ENCODE measurements around the gene BTRC.
"Not testable (repeated sequence)": the region's sequence is repeated elsewhere in the genome, so short reads cannot be mapped to it uniquely, and the experiment has no call there.

Gene BTRC

DNA sequence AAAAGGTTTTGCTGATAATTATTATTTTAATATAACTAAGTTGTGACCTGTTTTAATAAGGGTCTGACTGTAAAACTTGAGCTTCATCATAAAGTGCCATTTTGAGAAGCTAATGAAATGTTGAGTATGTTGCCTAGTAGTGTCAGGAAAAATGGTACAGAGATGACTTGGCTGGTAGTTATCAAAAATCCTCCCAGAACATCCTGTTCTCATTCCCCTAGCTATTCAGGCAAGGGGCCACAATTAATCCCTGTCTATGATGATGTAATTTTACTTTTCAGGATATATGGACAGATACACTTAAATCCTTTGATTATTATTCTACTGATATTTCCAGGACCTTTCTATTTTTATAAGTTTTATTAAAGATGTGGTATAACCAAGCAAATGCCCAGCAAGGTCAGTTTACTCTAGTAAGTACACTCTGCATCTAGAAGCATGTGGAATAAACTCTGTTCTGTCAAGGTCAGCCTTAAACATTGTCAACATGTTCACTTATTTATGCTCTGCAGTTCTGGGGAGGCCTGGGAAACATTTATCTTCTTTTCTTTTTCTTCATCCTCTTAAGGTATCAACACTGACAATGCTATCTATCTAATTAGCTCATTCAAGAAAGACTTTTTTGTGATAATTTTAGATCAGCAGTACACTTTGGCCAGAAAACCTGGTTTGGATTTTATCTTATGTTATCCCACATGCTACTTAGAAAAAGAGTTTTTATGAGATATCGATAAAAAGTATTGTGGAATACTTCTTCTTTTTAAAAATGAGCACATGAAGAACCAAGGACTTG is 32.1 kb downstream of the BTRC start:
- in situ Hi-C loops (cut with MboI; ENCODE audit: low sequenced_read_pairs) = no loop called here

DNA sequence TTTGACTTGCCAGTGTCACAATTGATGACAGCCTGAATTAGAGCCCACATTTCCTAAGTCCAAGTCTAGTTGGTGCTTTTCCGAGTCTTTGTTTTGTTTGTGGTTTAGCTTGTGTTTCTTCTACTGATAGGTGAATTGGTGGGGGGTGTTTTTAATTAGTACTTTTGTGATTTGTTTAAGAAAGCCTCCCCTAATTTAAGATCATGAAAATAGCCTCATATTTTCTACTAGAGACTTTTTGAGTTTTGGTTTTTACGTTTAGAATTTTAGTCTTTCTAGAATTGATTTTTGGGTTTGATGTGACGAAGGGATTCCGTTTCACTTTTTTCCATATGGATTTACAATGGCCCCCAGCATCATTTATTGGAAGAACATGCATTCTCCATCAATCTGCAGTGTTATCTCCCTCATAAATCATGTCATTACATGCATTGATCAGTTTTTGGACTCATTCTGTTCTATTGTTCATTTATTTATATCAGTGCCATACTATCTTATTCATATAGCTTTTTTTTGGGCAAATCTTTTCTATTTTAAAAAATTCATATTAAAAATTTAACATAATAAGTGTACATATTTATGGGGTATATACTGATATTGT is 32.8 kb downstream of the BTRC start:
- in situ Hi-C loops (cut with MboI; ENCODE audit: low sequenced_read_pairs) = no loop called here

DNA sequence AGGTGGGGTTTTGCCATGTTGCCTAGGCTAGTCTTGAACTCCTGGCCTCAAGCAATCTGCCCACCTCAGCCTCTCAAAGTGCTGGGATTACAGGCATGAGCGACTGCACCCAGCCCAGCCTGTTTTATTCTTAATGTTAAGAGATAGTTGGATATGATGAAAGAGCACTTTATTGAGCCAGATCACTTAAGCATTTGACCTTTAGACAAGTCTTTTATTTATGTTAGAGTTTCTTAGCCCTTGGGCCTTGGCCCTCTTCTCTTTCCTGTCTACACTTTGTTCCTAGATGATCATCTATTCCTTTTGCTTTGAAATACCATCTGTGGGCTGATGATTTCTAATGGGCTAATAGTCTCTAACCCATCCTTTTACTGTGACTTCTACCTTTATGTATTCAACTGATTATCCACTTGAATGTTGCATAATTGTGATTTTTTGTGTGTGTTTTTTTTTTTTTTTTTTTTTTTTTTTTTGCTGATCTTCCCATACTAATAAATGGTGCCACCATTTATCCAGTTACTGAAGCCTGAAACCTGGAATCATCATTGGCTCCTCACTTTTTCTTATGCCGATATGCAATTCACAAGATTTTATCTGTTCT is 34.8 kb downstream of the BTRC start:
- in situ Hi-C loops (cut with MboI; ENCODE audit: low sequenced_read_pairs) = no loop called here

DNA sequence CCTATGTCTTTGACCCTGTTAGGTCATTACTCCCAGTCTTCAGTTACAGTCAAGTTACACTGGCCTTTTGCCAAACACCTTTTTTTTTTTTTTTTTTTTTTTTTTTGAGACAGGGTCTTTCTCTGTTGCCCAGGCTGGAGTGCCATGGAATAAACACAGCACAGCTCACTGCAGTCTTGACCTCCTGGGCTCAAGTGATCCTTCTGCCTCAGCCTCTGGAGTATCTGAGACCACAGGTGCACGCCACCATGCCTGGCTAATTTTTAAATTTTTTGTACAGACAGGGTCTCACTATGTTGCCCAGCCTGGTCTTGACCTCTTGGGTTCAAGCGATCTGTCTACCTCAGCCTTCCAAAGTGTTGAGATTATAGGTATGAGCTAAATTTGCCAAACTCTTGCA is 35.6 kb downstream of the BTRC start:
- in situ Hi-C loops (cut with MboI; ENCODE audit: low sequenced_read_pairs) = not testable (repeated sequence)

DNA sequence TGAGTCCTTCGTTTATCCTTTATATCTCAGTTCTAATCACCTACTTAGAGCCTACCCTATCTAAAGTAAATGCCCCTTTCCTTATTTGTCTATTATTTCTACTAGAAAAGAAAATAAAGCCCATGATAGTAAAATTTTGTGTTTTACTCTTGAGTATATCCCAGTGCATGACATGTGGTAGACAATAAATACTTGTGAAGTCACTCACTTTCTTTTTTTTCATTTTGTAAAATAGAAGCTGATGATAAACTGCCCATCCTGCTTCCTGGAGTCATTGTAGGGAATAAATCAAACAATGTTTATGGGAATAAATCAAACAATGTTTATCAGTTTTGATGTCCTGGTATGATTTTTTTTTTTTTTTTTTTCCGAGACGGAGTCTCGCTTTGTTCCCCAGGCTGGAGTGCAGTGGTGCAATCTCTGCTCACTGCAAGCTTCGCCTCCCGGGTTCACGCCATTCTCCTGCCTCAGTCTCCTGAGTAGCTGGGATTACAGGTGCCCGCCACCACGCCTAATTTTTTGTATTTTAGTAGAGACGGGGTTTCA is 36.1 kb downstream of the BTRC start:
- in situ Hi-C loops (cut with MboI; ENCODE audit: low sequenced_read_pairs) = no loop called here

DNA sequence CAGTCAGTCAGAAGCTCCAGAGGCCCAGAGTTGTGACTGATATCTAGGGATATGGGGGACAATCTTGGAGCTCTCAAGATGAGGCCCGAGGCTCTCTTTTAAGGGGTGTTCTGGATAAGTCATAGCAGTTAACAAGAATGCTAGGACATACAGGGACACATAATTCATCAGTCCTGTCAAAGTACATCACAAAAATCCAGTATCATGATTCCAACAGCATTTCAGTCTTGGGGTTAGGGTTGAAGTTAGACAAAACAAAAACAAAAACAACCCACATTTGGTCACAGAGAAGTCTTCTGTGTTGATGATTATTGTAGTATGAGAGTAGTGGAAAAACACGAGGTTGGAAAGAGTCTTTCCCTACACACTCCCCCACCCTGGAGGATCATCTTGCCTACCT is 39.4 kb downstream of the BTRC start:
- in situ Hi-C loops (cut with MboI; ENCODE audit: low sequenced_read_pairs) = no loop called here

DNA sequence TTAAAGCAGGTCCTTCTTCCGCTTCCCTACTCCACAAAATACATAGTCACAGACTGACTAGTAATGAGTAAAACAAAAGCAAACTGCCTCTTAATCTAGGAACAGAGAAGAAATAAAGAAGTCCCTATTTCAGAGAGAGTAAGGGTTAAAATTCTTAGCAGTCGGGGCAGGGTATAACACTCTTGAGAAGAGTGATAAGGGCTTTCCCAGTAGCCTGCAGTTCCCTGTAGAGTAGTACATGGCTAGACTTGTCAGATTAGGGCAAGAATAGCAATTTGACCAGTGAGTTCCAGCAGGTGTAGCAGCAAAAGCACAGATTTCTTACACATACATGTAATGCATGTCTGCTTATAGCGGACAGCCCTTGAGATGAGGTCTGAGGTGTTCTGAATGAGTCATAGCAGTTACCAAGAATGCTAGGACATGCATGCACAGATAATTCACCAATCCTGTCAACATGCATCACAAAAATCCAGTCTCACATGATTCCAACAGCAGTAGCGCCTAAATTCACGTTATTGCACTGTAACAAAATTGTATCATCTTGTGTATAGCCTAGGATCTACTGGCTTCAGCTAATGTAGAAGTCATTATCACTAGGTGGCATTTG is 40.7 kb downstream of the BTRC start:
- in situ Hi-C loops (cut with MboI; ENCODE audit: low sequenced_read_pairs) = no loop called here

DNA sequence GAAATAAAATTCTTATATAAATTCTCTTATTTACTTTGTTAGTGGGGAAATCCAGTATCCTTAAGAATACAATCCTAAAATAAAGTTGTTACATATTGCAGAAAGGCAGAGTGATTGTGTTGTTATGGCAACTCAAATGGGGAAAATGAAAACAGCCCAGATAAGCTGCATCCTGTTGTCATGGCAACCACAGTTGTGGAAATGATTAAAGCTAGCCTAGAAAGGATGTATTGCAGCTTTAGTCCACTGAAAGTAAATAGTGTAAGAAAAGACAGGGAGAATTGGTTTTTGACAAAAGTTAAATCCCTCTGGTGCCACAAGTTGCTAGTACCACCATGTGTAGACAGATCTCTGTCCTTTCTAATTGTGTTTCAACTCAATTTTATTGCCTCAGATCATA is 43.2 kb downstream of the BTRC start:
- in situ Hi-C loops (cut with MboI; ENCODE audit: low sequenced_read_pairs) = no loop called here

DNA sequence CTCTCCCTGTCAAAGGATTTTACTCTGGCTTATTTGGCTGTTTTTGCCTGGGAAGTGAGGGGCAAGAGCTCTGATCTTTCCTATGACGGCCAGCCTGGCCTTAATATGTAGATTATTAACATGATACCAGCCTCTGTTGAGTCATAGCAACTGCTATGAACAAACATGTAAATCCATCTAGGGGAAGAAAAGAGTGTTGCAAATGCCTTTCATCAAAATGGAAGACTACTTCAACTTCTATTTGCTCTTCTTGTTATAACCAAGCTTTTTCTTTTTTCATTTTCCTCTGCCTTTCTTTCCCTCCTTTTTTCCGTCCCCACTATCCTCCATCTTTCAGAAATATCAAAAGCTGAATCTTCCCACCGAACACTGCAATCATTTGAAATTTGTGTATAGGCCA is 46.6 kb downstream of the BTRC start:
- in situ Hi-C loops (cut with MboI; ENCODE audit: low sequenced_read_pairs) = no loop called here

DNA sequence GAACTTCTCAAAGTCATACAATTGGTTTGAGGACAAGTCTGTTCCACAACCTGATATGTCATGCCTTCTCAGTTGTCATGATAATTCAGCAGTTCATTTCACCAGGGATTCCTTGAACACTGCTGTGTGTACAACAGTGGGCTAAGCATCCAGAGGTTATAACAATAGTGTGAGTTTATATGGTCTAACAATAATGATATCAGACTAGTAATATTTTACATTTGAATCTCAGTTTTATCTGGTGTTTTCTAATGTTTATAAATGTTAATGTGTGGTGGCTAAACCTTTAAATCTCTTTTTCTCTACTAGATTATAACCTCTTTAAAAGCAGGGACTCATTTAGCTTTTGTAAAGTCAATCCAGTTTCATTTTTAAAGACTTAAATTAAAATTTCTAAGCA is 48.7 kb downstream of the BTRC start:
- in situ Hi-C loops (cut with MboI; ENCODE audit: low sequenced_read_pairs) = no loop called here

DNA sequence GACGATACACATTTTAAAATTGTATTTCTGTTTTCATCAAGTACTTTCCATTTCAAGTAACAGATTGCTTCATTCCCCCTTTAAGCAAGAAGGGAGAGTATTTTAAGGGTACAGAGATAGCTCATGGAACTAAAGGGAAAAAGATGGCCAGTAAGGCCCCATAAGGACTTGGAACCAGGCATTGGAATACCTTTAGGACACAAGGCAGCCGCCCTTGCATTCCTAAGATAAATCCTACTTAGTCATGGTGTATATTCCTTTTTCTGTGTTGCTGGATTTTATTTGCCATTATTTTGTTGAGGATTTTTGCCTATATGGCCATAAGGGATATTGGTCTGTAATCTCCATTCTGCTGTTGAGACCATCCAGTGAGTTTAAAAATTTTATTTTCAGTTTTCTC is 49.2 kb downstream of the BTRC start:
- in situ Hi-C loops (cut with MboI; ENCODE audit: low sequenced_read_pairs) = no loop called here

DNA sequence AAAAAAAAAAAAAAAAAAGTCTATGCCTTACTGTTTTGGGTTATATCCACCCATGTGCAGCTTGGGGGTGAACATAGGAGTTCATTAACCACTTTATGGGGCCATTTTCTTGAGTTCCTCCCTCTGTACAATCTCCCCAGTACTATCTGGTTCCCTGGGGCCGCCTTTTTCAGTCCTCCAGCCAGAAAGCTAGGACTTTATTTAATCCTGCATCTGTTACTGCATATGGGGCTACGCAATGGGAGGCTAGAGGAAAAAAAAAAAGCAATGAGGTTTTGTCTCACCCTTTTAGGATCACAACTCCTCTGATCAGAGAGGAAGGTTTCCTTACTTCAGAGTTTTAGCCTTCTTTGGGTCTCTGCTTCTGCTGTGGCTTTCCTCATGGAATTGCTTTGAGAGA is 51.0 kb downstream of the BTRC start:
- in situ Hi-C loops (cut with MboI; ENCODE audit: low sequenced_read_pairs) = no loop called here

DNA sequence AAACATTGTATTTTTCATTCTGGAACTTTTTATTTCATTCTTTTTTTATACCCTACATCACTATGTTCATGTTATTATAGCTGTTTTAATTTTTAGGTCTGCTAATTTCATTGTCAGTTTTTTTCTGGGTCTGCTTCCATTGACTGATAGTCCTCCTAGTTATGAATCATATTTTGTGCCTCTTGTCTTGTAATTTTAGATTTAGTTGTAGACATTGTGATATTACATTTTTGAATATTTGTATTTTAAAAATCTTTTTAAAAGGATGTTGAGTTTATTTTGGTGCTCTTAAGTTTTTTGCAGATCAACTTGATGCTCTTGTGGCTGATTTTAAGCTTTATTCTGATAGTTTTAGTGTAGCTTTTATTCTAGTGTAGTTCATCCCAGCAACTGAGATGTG is 57.6 kb downstream of the BTRC start:
- in situ Hi-C loops (cut with MboI; ENCODE audit: low sequenced_read_pairs) = no loop called here

DNA sequence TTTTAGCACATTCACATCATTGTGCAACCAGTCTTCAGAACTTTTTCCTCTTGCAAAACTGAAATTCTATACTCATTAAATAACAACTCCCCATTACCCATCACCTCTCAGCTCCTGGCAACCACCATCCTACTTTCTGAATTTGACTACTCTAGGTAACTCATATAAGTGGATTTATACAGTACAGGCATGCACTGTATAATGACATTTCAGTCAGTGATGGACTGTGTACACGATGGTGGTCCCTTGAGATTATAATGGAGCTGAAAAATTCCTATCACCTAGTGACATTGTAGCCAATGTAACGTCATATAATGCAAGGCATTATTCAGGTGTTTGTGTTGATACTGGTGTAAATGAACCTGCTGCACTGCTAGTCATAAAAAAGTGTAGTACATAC is 60.1 kb downstream of the BTRC start:
- in situ Hi-C loops (cut with MboI; ENCODE audit: low sequenced_read_pairs) = no loop called here

DNA sequence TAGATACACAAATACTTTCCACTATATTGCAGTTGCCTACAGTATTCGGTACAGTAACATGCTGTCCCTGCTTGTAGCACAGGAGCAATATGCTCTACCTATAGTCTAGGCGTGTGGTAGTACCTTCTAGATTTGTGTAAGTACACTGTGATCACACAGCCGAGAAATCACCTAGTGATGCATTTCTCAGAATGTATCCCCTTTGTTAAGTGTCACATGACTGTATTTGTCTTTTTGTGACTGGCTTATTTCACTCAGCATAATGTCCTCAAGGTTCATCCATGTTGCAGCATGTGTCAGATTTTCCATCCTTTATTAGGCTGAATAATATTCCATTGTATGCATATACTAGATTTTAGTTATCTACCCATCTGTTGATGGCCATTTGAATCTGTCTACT is 61.9 kb downstream of the BTRC start:
- in situ Hi-C loops (cut with MboI; ENCODE audit: low sequenced_read_pairs) = no loop called here

DNA sequence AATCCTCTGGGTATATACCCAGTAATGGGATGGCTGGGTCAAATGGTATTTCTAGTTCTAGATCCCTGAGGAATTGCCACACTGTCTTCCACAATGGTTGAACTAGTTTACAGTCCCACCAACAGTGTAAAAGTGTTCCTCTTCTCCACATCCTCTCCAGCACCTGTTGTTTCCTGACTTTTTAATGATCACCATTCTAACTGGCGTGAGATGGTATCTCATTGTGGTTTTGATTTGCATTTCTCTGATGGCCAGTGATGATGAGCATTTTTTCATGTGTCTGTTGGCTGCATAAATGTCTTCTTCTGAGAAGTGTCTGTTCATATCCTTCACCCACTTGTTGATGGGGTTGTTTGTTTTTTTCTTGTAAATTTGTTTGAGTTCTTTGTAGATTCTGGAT is 68.0 kb downstream of the BTRC start:
- in situ Hi-C loops (cut with MboI; ENCODE audit: low sequenced_read_pairs) = not testable (repeated sequence)

DNA sequence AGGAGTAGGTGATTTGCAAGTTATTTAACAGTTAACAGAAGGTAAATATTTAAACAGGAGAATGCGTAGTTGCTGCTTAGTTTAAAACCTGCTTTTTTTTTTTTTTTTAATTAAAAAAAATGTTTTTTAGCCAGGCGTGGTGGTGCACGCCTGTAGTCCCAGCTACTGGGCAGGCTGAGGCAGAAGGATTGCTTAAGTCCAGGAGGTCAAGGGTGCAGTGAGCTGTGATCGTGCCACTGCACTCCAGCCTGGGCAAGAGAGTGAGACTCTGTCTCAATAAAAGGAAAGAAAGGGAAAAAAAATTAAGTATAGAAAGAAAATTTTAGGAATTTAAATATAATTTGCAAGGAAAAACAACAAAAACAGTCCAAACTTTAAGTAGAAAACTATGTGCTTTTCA is 71.6 kb downstream of the BTRC start:
- in situ Hi-C loops (cut with MboI; ENCODE audit: low sequenced_read_pairs) = no loop called here

DNA sequence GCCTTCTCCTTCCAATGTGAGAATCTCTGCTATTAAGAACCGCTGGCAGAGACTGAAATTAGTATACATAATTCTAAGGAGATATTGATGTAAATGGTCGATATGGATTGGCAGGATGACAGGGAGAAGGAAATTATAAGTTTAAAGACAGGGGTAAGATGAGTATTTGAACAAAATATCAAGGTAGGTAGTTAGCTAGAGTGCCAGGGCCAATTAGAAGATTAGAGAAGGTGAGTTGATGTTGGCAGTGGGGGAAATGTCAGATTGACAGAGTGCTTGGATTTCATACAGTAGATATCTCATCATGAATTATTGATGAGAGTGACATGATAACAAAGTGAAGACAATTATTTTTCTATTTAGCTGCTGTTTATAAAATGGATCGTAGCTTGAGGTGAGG is 74.1 kb downstream of the BTRC start:
- in situ Hi-C loops (cut with MboI; ENCODE audit: low sequenced_read_pairs) = no loop called here

DNA sequence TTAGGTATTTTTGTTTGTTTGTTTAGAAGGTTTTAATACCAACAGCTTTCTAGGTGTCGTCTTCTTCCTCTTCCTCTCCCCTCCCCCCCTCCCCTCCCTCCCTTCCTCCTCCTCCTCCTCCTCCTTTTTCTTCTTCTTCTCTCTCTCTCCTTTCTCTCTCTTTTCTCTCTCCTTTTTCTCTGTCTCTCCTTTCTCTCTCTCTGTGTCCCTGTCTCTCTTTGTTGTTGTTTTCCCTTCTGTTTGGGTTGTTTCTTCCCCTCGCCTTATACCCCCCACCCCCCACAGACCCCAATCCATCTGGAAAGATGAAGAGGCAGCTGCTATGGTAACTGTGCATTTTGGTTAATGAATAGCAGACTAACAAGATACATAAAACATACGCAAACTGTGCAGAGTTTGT is 75.5 kb downstream of the BTRC start:
- in situ Hi-C loops (cut with MboI; ENCODE audit: low sequenced_read_pairs) = no loop called here

DNA sequence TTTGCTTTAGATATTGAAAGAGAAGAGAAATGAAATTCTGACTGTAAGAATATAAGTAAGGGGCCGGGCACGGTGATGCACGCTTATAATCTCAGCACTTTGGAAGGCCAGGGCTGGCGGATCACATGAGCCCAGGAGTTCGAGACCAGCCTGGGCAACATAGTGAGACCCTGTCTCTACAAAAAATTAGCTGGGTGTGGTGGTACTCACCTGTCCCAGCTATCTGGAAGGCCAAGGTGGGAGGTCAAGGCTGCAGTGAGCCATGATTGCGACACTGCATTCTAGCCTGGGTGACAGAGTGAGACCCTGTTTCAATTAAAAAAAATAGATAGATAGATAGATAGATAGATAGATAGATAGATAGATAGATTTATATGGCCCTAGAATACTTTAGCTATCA is 82.3 kb downstream of the BTRC start:
- in situ Hi-C loops (cut with MboI; ENCODE audit: low sequenced_read_pairs) = no loop called here

DNA sequence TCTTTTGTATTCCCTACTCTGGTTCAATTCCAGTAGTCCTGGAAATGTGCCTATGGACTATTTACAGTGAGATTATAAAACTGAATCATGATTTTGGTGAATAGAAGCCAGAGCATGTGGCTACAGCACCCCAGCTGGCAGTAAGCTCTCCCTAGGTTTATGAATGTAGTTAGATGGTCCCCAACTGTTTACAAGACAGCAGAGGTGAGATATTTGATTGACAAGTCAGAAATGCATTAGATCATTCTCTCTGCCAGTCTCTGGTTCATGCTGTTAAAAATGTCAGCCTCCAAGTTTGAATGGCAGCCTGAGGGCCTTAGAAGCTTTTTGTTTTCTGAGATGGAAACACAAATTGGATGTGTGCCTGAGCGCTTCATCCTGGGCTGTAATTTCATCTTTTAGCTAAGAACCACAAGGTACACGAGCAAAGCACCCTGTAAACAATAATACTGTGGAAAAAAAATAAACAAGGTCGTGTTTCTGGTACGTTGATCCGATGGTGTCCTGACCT is 85.0 kb downstream of the BTRC start:
- in situ Hi-C loops (cut with MboI; ENCODE audit: low sequenced_read_pairs) = no loop called here
